NCI-H128 (cell line): ENCODE measurements around the gene SHTN1.

Source experiments
- DNase-seq: peaks from one replicate; lab custom pipeline; 2025; ENCODE audit not compliant: unreplicated experiment; lab: John Stamatoyannopoulos, UW

The SHTN1 gene

DNA sequence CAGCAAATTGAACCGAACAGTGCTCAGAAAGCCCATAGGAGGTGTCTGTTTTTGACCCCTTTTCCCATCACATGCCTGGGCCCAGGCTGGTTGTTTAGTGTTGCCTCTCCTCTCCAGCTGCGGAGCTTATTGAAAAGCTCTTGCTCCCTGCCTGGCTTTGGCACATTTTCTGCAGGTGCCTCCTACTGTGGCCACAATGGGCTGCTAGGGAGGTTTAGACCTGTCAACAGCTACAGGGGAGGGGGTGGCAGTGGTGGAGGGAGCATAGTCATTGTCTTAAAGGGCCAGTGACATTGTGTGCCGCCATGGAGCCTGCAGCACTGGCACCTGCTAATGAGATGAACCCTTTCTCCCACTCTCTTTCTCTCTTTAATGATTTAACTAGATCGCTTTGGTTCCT lies 168.9 kb downstream of the SHTN1 start:
- peak; percentile 20 for DNase-seq

DNA sequence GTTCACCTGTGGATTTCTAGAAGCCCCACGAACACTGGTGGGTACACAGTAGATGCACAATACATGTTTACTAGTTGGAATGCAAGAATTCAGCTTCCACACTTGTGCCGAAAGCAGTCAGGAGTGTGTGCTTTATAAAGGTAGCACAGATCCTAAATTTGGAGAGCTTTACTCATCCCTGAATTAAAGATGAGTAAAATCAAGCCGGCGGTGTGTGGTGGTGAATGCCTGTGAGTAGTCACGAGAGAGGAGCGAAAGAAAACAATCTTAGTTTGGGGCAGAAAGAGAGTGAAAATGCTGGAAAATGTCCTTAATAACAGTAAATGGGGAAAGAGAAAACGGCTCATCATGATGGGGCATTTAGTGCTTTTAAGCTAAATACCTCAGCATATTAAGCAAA lies 169.3 kb downstream of the SHTN1 start:
- DNase-seq, result no peak

DNA sequence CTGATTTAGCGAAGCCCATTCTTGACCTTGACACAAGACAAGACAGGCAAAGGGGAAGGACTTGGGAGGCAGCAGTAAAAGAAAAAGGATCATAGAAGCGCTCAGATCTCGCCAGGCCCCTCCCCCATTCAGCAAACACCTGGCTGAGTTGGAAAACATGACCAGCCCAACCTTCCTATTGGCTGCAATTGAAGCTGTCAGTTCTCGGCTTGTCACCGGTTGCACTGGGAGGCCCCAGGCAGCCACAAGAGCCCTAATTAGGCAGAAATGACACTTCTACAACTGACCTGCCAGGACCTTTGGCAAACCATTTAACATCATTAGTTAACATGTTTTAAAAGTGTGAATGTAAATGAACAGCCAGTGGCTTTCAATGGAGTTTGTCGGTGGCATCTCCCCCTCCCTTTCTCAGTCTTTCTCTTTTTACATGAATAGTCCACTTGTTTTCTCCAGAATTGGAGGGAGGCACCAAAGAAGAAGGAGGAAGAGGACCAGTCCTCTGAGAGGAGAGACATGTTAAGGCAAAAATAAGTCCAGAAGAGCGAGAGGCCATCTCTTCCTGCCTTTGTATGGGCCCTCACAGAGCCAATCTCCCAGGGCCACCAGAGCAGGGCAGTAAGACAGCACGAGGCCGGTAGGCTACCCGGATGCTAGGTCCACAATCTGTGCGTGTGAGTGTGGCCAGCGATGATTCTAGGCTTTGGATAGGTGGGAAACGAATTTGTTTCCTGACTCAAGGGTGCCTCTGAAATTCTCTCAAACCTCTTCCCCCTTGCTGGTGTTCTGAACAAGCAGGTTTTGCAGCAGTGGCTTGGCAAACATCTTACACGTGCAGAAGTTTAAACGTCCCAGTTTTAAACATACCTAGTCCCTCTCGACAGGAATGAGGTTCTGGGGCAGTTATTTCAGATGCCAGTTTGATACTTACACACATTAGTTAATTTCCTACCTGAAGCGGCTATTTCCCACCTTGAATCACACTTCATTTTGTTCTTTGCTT lies 170.7 kb downstream of the SHTN1 start:
- no peak for DNase-seq

GRCh38 chr10:116831790-116832189 lies 173.2 kb downstream of the SHTN1 start:
- DNase-seq, result no peak
